GM18870 (cell line): ENCODE measurements around the gene ABCB9.
"Not testable (repeated sequence)": the region's sequence is repeated elsewhere in the genome, so short reads cannot be mapped to it uniquely, and the experiment has no call there.

Experiments
- ATAC-seq: cut with Tn5 transposase; IDR thresholded peaks from one replicate; pipeline ENCODE4 v1.9.1; 2021; ENCODE audit warnings: moderate library complexity; ENCODE audit not compliant: unreplicated experiment

Gene ABCB9

GRCh38 chr12:122965851-122966742, at the start of gene ABCB9:
ABCB9 (minus strand) TSS chr12:122966463; CDS start chr12:122960235, 6,228 bp downstream.
- ATAC-seq: no peak

GRCh38 chr12:123014473-123014872, 48.2 kb upstream of the ABCB9 start:
- ATAC-seq: not testable (repeated sequence)

- ATAC-seq: no peak
Observed at GRCh38 chr12:123013185-123014095, 47.2 kb upstream of the ABCB9 start.

GRCh38 chr12:123011701-123012100, 45.4 kb upstream of the ABCB9 start:
- no peak for ATAC-seq

- no peak for ATAC-seq
Observed at GRCh38 chr12:123010681-123011080, 44.4 kb upstream of the ABCB9 start.

GRCh38 chr12:123010110-123010509, 43.8 kb upstream of the ABCB9 start:
- no peak for ATAC-seq

GRCh38 chr12:123006977-123007376, 40.7 kb upstream of the ABCB9 start:
- ATAC-seq: no peak

GRCh38 chr12:123005081-123005626, 38.9 kb upstream of the ABCB9 start:
- ATAC-seq: no peak

- no peak for ATAC-seq
Observed at GRCh38 chr12:123004287-123004686, 38.0 kb upstream of the ABCB9 start.

GRCh38 chr12:123003257-123003656, 37.0 kb upstream of the ABCB9 start:
- ATAC-seq: no peak

GRCh38 chr12:123001464-123001863, 35.2 kb upstream of the ABCB9 start:
- ATAC-seq: no peak

GRCh38 chr12:123000578-123000977, 34.3 kb upstream of the ABCB9 start:
- ATAC-seq: no peak

GRCh38 chr12:122999986-123000420, 33.7 kb upstream of the ABCB9 start:
- ATAC-seq: no peak

GRCh38 chr12:122999196-122999946, 33.1 kb upstream of the ABCB9 start:
- no peak for ATAC-seq

GRCh38 chr12:122998316-122998715, 32.1 kb upstream of the ABCB9 start:
- ATAC-seq: no peak

- no peak for ATAC-seq
Observed at GRCh38 chr12:122997343-122998250, 31.3 kb upstream of the ABCB9 start.

GRCh38 chr12:122996621-122997342, 30.5 kb upstream of the ABCB9 start:
- no peak for ATAC-seq

- no peak for ATAC-seq
Observed at GRCh38 chr12:122996188-122996601, 29.9 kb upstream of the ABCB9 start.
